OCI-LY1 (cell line): ENCODE data around the gene FUOM.

Experiments
- H2AFZ ChIP-seq: fragments of 200-600 bp; sonication (generic), shearing (Covaris generic); 2 replicates; pipeline ENCODE4 v1.6.0; 2014; ENCODE audit warnings: antibody characterized with exemption, mild to moderate bottlenecking, low read length
- H3F3A ChIP-seq: fragments of 200-600 bp; sonication (generic), shearing (Covaris generic); 2 replicates; pipeline ENCODE4 v1.6.0; 2014; ENCODE audit warnings: mild to moderate bottlenecking, antibody characterized with exemption, low read length, moderate library complexity; ENCODE audit not compliant: insufficient read depth
- H3K27ac ChIP-seq: fragments of 200-600 bp; sonication (generic); 2 replicates; pipeline ENCODE4 v1.5.1; 2014; ENCODE audit warnings: low read length, mixed run types, mild to moderate bottlenecking, low read depth; ENCODE audit not compliant: poor library complexity, severe bottlenecking
- H3K27me3 ChIP-seq: fragments of 200-600 bp; sonication (generic); 2 replicates; pipeline ENCODE4 v1.6.0; 2014; ENCODE audit warnings: antibody characterized with exemption, mild to moderate bottlenecking, low read length, moderate library complexity; ENCODE audit not compliant: insufficient read depth
- H3K36me3 ChIP-seq: fragments of 200-600 bp; sonication (generic); 2 replicates; pipeline ENCODE4 v1.6.1; 2014; ENCODE audit warnings: mild to moderate bottlenecking, antibody characterized with exemption, low read length, moderate library complexity, mixed read lengths; ENCODE audit not compliant: insufficient read depth
- H3K4me1 ChIP-seq: fragments of 200-600 bp; sonication (generic); 2 replicates; pipeline ENCODE4 v1.5.1; 2014; ENCODE audit warnings: mild to moderate bottlenecking, low read length, moderate library complexity; ENCODE audit not compliant: insufficient read depth, severe bottlenecking
- H3K4me2 ChIP-seq: fragments of 200-600 bp; sonication (generic), shearing (Covaris generic); 2 replicates; pipeline ENCODE4 v1.6.1; 2014; ENCODE audit warnings: low read length
- H3K4me3 ChIP-seq: fragments of 200-600 bp; sonication (generic); 2 replicates; pipeline ENCODE4 v1.5.1; 2014; ENCODE audit warnings: low read length, low read depth, mild to moderate bottlenecking, mixed read lengths; ENCODE audit not compliant: poor library complexity, severe bottlenecking
- H3K79me2 ChIP-seq: fragments of 200-600 bp; shearing (Covaris generic); 2 replicates; pipeline ENCODE4 v1.6.1; 2016; ENCODE audit warnings: mixed run types, low read length, mixed read lengths; ENCODE audit not compliant: insufficient read depth
- H3K9ac ChIP-seq: fragments of 200-600 bp; sonication (generic), shearing (Covaris generic); 2 replicates; pipeline ENCODE4 v1.6.1; 2014; ENCODE audit warnings: mild to moderate bottlenecking, low read length, mixed read lengths
- H3K9me2 ChIP-seq: fragments of 200-600 bp; sonication (generic), shearing (Covaris generic); 2 replicates; pipeline ENCODE4 v1.6.1; 2014; ENCODE audit warnings: low read depth, mild to moderate bottlenecking, low read length, mixed read lengths
- H3K9me3 ChIP-seq: fragments of 200-600 bp; shearing (Covaris generic); 2 replicates; pipeline ENCODE4 v1.6.1; 2014; ENCODE audit warnings: low read length, mixed read lengths
- H4K20me1 ChIP-seq: fragments of 200-600 bp; sonication (generic), shearing (Covaris generic); 2 replicates; pipeline ENCODE4 v1.6.0; 2016; ENCODE audit warnings: mild to moderate bottlenecking, low read length; ENCODE audit not compliant: insufficient read depth
- EZH2 ChIP-seq: fragments of 200-600 bp; sonication (generic), shearing (Covaris generic); IDR thresholded peaks from 2 replicates; pipeline ENCODE4 v1.8.0; 2017; ENCODE audit warnings: borderline replicate concordance, mixed run types, mild to moderate bottlenecking, antibody characterized with exemption, low read length, moderate library complexity, mixed read lengths
- TF ChIP-seq, protein P1 (sequence below): fragments of 200-600 bp; sonication (generic), shearing (Covaris generic); IDR thresholded peaks from 2 replicates; pipeline ENCODE4 v1.5.1; 2017; ENCODE audit warnings: mild to moderate bottlenecking, antibody characterized with exemption, low read length, moderate library complexity, mixed read lengths

FUOM gene

DNA sequence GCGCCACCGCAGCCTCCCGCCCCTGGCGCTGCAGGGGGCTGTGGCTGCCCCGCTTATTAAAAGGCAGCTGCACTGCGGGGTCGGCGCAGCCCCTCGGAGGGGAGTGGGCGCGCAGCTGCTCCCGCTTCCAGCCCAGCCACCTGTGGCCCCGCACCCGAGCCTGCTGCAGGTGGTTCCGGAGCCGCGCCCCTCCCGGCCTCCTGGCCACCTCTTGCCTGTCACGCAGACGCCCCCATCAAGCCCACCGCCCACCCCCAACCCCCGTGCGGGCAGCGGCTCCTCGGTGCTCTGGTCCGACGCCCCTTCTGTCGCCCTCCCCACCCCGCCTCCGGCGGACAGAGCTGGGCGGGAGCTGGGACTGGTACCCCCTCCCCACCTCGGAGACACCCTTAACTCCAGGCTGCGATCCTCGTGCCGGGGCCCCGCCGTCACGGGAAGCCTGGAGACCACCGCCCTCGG is 21.7 kb downstream of the FUOM start:
- Histone ChIP-seq H3F3A (no peaks in the 10 kb centered on the region), H3K27me3 (no peaks in the 10 kb centered on the region; the same call in 1 of the 2 replicates), H3K36me3 (no peaks in the 10 kb centered on the region), H3K4me1 (no peaks in the 10 kb centered on the region), H4K20me1 (no peaks in the 10 kb centered on the region), H3K9ac (no peak overlapping the region), H2AFZ (no peak overlapping the region), H3K4me3 (no peak overlapping the region), H3K79me2 (no peaks in the 10 kb centered on the region), H3K9me3 (peaks cover 6% of the 10 kb centered on the region; the same call in 1 of the 2 replicates), H3K27ac (no peak overlapping the region), H3K9me2 (no peaks in the 10 kb centered on the region), H3K4me2 (no peak overlapping the region)
- TF ChIP-seq, protein P1, sequence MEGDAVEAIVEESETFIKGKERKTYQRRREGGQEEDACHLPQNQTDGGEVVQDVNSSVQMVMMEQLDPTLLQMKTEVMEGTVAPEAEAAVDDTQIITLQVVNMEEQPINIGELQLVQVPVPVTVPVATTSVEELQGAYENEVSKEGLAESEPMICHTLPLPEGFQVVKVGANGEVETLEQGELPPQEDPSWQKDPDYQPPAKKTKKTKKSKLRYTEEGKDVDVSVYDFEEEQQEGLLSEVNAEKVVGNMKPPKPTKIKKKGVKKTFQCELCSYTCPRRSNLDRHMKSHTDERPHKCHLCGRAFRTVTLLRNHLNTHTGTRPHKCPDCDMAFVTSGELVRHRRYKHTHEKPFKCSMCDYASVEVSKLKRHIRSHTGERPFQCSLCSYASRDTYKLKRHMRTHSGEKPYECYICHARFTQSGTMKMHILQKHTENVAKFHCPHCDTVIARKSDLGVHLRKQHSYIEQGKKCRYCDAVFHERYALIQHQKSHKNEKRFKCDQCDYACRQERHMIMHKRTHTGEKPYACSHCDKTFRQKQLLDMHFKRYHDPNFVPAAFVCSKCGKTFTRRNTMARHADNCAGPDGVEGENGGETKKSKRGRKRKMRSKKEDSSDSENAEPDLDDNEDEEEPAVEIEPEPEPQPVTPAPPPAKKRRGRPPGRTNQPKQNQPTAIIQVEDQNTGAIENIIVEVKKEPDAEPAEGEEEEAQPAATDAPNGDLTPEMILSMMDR: no peak
- no peak for TF ChIP-seq EZH2

DNA sequence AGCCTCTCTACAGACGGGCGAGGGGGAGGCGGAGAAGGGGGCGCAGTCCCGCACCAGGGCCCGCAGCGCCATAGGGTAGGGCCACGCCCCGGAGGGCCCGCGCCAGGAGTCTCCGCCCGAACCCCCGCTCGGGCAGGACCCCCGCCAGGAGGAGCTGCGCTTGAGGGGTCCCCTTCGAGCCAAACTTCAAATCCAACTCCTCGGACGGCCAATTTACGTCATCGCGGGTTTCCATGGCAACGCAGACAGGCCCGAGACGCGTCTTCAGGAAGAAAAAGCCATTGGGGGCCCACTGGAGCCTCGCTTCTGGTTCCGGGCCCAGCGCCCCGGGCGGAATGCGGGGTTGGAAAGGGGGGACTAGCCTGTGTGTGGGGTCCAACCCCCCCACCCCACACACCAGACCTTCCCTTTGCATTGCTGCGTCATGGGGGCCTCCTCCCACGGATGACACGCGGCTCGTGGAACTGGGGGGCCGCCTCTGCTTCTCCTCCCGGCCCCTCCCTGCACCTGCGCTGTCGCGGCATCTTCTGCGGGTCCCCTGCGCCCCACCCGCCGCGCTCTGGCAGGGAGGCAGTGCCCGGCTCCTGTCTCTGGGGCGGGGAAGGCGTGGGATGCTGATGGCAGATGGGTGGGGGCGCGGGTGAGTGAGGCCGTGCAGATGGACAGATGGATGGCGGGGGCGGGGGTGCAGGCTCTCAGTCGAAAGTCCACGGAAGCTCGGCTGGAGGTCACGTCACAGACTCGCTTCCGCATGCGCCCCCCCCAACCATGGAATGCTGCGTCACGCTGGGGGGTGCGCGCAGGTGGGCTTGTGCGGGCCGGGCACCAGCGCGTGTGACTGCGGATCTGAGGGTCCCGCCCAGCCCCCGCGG is 22.3 kb downstream of the FUOM start:
- H2AFZ ChIP-seq: no peak overlapping the region
- H3K9ac ChIP-seq: no peak overlapping the region
- no peak overlapping the region for H3K27ac ChIP-seq
- H3K27me3 ChIP-seq: no peaks in the 10 kb centered on the region; the same call in 1 of the 2 replicates
- no peaks in the 10 kb centered on the region for H3K36me3 ChIP-seq
- peaks cover 6% of the 10 kb centered on the region; the same call in 1 of the 2 replicates for H3K9me3 ChIP-seq
- no peaks in the 10 kb centered on the region for H3K9me2 ChIP-seq
- no peaks in the 10 kb centered on the region for H3K79me2 ChIP-seq
- H3K4me2 ChIP-seq: no peak overlapping the region
- H4K20me1 ChIP-seq: no peaks in the 10 kb centered on the region
- no peaks in the 10 kb centered on the region for H3K4me1 ChIP-seq
- TF ChIP-seq EZH2: no peak
- TF ChIP-seq, protein P1: no peak
- no peaks in the 10 kb centered on the region for H3F3A ChIP-seq
- H3K4me3 ChIP-seq: no peak overlapping the region

DNA sequence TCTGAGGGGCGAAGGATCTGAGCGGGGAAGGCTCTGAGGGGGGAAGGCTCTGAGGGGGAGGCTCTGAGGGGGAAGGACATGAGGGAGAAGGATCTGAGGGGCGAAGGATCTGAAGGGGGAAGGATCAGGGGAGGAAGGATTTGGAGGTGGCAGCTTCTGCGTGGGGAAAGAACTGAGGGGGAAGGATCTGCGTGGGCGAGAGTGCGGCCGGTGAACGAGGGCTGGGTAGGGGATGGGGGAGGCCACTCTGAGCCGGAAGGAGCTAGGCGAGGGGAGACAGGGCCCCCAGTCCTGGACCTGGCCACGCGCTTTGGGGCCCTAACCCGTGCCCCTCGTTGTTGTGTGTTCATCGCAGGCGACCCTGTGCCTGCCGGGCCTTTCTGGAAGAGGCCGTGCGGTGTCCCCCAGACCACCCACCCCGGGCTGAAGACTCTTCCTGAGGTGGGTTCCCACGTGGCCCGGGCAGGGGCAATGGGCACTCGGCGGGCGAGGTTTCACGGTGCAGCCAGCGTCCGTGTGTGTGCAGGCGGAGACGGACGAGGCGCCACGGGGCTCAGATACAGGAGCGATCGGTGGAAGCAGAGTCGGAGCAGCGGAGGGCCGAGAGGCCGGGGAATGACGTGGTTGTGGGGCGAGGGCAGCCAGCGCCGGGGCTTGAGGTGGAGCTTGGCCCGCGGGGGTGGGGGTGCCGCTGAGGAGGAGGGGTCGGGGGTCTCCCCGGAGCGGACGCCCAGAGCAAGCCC is 23.1 kb downstream of the FUOM start:
- no peak overlapping the region for H3K4me3 ChIP-seq
- no peak overlapping the region for H2AFZ ChIP-seq
- no peak overlapping the region for H3K9ac ChIP-seq
- no peaks in the 10 kb centered on the region for H3K36me3 ChIP-seq
- H3K79me2 ChIP-seq: no peaks in the 10 kb centered on the region
- H3K9me2 ChIP-seq: no peaks in the 10 kb centered on the region
- peaks cover 4% of the 10 kb centered on the region for H3K4me1 ChIP-seq
- H3K9me3 ChIP-seq: peaks cover 6% of the 10 kb centered on the region; the same call in 1 of the 2 replicates
- TF ChIP-seq, protein P1: no peak
- TF ChIP-seq EZH2: no peak
- no peak overlapping the region for H3K4me2 ChIP-seq
- H3K27ac ChIP-seq: no peak overlapping the region
- no peaks in the 10 kb centered on the region for H3F3A ChIP-seq
- no peaks in the 10 kb centered on the region; the same call in 1 of the 2 replicates for H3K27me3 ChIP-seq
- H4K20me1 ChIP-seq: no peaks in the 10 kb centered on the region
